ENCODE measurements around the gene GRM2.

- no peak for TF ChIP-seq CTCF (IDR thresholded peaks at IDR 0.05)
- no peak for TF ChIP-seq ZFX (IDR thresholded peaks at IDR 0.05; ENCODE audit: borderline replicate concordance)
These were observed 2.3 kb upstream of the GRM2 start for GRCh38 chr3:51704511-51704950.

Measured in 22Rv1 (cell line).